Stimulated activated CD8-positive, alpha-beta memory T cell treated with anti-CD3 and anti-CD28 coated beads, Interleukin-7, amount 100 ng/mL, for 48 hours (primary cell): ENCODE results near the gene NXPH4.

ENCODE experiments used
- DNase-seq, 2 donors: peaks; one replicate each; pipeline ENCODE4 v3.0.0-alpha.2; 2020; ENCODE audit warnings: low read depth in 1 of 2; ENCODE audit errors: extremely low read depth in 1 of 2

Gene NXPH4

GRCh38 chr12:57241402-57242310 is 25.1 kb downstream of the NXPH4 start:
- no peak for DNase-seq

- DNase-seq, result no peak
These were observed 25.7 kb downstream of the NXPH4 start for GRCh38 chr12:57242329-57242690.

GRCh38 chr12:57242691-57243454 is 26.3 kb downstream of the NXPH4 start:
- DNase-seq, result no peak

- peak in 1 of 2 donors; percentile 65 for DNase-seq
These were observed 27.1 kb downstream of the NXPH4 start for GRCh38 chr12:57243521-57244311.

- no peak for DNase-seq
These were observed 27.7 kb downstream of the NXPH4 start for GRCh38 chr12:57244312-57244696.

GRCh38 chr12:57247041-57247440 is 30.4 kb downstream of the NXPH4 start:
- no peak for DNase-seq

GRCh38 chr12:57248934-57249742 is 32.5 kb downstream of the NXPH4 start:
- no peak for DNase-seq

GRCh38 chr12:57250541-57250940 is 33.9 kb downstream of the NXPH4 start:
- DNase-seq, result no peak

GRCh38 chr12:57250956-57251355 is 34.4 kb downstream of the NXPH4 start, which contains the start of gene STAC3:
TSS of gene STAC3 (minus strand) at chr12:57251187. CDS start at chr12:57249636, 1,551 bp downstream.
- DNase-seq, result no peak

GRCh38 chr12:57254506-57255280 is 38.1 kb downstream of the NXPH4 start:
- no peak for DNase-seq

GRCh38 chr12:57255916-57256315 is 39.3 kb downstream of the NXPH4 start:
- no peak for DNase-seq

GRCh38 chr12:57258977-57259970 is 42.7 kb downstream of the NXPH4 start:
- no peak for DNase-seq

GRCh38 chr12:57260366-57260765 is 43.8 kb downstream of the NXPH4 start:
- no peak for DNase-seq

- DNase-seq, result no peak
These were observed 44.9 kb downstream of the NXPH4 start for GRCh38 chr12:57261428-57261865.

- no peak for DNase-seq
These were observed 45.7 kb downstream of the NXPH4 start for GRCh38 chr12:57262126-57262822.

- no peak for DNase-seq
These were observed 46.5 kb downstream of the NXPH4 start for GRCh38 chr12:57263096-57263495.

GRCh38 chr12:57266681-57267080 is 50.1 kb downstream of the NXPH4 start:
- DNase-seq, result no peak

- DNase-seq, result peak; percentile 19 to 42
These were observed 51.7 kb downstream of the NXPH4 start for GRCh38 chr12:57268264-57268663.
